ENCODE data around the gene IRF4. TPM values are rescaled to one million over a fixed set of nuclear protein-coding genes. Genes with fewer than 3 reads are reported as not detected.

Gene IRF4
- total RNA-seq, 2 experiments from 2014 or later = 409 to 439 TPM

DNA sequence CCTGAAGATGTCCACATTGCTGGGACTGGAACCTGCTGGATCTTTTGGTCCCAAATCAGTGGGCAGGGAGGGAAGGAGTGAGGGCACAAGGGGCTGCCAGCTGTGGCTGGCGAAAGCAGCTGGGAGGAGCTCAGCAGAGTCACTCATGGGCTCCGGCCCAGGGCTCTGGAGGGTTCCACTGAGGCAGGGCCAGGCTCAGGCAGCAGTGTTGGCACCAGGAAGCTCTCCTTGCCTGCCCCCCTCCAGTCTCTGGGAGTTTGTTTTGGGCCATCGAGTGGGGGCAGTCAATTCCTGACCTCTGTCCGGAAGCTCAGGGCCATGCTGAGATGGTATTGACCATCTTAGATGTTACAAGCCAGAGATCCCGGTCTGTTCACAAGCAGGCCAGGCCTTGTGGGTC lies 39.1 kb upstream of the IRF4 start:
- no peaks in the 10 kb centered on the region for H3K9me3 Mint-ChIP-seq
- POLR2A ChIA-PET = interaction anchor here (0.9 to 1.6 kb wide), 2 partner anchors 38 to 40 kb away, joined by 3 to 6 read pairs; partner anchors contain the start of gene IRF4
- H3K4me1 Mint-ChIP-seq (ENCODE audit: low read depth) = peaks cover 13% of the 10 kb centered on the region
- CTCF ChIA-PET = no interaction called here
- H3K4me3 Mint-ChIP-seq = no peak overlapping the region
- TF ChIP-seq, protein P1, sequence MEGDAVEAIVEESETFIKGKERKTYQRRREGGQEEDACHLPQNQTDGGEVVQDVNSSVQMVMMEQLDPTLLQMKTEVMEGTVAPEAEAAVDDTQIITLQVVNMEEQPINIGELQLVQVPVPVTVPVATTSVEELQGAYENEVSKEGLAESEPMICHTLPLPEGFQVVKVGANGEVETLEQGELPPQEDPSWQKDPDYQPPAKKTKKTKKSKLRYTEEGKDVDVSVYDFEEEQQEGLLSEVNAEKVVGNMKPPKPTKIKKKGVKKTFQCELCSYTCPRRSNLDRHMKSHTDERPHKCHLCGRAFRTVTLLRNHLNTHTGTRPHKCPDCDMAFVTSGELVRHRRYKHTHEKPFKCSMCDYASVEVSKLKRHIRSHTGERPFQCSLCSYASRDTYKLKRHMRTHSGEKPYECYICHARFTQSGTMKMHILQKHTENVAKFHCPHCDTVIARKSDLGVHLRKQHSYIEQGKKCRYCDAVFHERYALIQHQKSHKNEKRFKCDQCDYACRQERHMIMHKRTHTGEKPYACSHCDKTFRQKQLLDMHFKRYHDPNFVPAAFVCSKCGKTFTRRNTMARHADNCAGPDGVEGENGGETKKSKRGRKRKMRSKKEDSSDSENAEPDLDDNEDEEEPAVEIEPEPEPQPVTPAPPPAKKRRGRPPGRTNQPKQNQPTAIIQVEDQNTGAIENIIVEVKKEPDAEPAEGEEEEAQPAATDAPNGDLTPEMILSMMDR (IDR thresholded peaks at IDR 0.05) = no peak
- no peak for DNase-seq
- no peak overlapping the region for H3K27ac Mint-ChIP-seq
- no peaks in the 10 kb centered on the region for H3K27me3 Mint-ChIP-seq
- ATAC-seq = no peak
- intact Hi-C loops (cut with micrococcal nuclease) = no loop called here
- H3K36me3 Mint-ChIP-seq (ENCODE audit: low read depth) = peaks cover 6% of the 10 kb centered on the region

DNA sequence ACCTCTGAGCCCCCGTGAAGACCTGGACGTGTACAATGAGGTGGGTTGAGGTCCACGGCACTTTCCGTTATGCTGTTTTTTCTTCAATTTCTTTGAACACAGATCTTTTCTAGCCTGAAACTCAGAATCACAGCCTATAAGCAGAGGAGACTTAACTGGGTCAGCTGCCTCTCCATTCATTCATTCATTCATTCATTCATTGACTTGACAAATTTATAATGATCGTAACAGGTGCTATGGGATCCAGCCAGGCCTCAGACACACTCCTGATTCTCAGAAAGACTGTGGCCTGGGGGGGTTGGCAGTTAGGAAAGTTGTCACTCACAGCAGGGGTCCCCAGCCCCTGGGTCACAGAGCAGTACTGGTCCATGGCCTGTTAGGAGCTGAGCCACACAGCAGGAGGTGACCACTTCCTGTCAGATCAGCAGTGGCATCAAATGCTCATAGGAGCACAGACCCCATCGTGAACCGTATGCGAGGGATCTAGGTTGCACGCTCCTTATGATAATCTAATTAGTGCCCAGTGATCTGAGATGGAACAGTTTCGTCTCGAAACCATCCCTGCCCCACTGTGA lies 38.6 kb upstream of the IRF4 start:
- ATAC-seq = no peak
- TF ChIP-seq, protein P1 (IDR thresholded peaks at IDR 0.05) = no peak
- POLR2A ChIA-PET = interaction anchor here (0.8 to 0.9 kb wide), 2 partner anchors 37 to 100 kb away, joined by 3 to 4 read pairs; no protein-coding TSS in a partner anchor
- no peak overlapping the region for H3K4me3 Mint-ChIP-seq
- H3K9me3 Mint-ChIP-seq = no peaks in the 10 kb centered on the region
- intact Hi-C loops (cut with micrococcal nuclease) = no loop called here
- H3K36me3 Mint-ChIP-seq (ENCODE audit: low read depth) = peaks cover 3% of the 10 kb centered on the region
- no peak overlapping the region for H3K27ac Mint-ChIP-seq
- no peak for DNase-seq
- H3K4me1 Mint-ChIP-seq (ENCODE audit: low read depth) = peaks cover 13% of the 10 kb centered on the region
- H3K27me3 Mint-ChIP-seq = no peaks in the 10 kb centered on the region
- CTCF ChIA-PET = no interaction called here

DNA sequence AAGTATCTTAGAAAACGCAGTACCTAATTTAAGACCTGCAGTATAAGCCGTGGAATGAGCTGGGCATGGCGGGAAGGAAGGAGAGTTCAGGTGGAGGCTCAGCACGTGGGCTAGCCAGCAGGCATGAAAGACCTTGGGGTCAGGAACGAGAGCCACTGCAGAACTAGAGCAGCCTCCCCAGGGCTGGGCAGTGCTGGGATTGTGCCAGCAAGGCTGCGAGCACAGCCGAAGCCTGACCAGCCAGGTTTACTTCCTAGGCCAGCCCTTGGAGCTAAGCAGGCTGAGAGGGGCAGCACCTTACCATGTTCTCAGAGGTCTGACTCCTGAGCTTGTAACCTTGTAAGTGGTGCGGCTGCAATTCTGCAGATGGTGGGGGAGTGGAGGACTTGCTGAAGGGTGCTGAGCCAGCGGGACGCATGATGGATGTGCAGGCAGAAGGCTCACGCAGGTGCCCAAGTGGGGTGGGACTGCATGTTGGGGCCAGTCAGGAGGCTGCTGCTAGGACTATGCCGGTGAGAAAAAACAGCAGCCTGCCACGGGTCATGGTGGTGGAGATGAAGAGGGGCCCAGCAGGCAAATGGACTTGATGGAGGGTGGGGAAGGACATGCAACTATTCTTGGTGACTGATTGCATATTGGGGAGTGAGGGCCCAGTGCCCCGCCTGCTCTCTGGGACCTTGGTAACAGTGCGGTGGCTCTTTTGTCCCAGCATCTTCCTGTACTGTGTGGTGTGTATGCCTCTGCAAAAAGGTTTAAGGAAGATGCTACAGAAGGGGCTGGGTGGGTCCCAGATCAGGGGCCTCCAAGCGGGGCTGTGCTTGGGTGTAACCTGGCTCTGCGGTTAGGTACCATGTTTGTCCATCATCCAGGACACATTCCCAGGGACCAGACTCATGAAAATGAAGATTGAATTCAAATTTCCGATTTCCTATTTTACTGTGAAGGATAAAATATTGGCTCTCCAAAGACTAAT lies 37.6 kb upstream of the IRF4 start:
- Mint-ChIP-seq H3K27me3 (no peaks in the 10 kb centered on the region), H3K4me1 (ENCODE audit: low read depth) (peaks cover 13% of the 10 kb centered on the region), H3K36me3 (ENCODE audit: low read depth) (peaks cover 3% of the 10 kb centered on the region), H3K9me3 (no peaks in the 10 kb centered on the region), H3K4me3 (no peak overlapping the region), H3K27ac (no peak overlapping the region)
- ChIA-PET CTCF (no interaction called here), POLR2A (interaction anchor here (0.8 kb wide), 1 partner anchor 101 kb away, joined by 4 read pairs; no protein-coding TSS in a partner anchor)
- TF ChIP-seq, protein P1 (IDR thresholded peaks at IDR 0.05) = no peak
- intact Hi-C loops (cut with micrococcal nuclease) = no loop called here
- no peak for ATAC-seq
- no peak for DNase-seq

DNA sequence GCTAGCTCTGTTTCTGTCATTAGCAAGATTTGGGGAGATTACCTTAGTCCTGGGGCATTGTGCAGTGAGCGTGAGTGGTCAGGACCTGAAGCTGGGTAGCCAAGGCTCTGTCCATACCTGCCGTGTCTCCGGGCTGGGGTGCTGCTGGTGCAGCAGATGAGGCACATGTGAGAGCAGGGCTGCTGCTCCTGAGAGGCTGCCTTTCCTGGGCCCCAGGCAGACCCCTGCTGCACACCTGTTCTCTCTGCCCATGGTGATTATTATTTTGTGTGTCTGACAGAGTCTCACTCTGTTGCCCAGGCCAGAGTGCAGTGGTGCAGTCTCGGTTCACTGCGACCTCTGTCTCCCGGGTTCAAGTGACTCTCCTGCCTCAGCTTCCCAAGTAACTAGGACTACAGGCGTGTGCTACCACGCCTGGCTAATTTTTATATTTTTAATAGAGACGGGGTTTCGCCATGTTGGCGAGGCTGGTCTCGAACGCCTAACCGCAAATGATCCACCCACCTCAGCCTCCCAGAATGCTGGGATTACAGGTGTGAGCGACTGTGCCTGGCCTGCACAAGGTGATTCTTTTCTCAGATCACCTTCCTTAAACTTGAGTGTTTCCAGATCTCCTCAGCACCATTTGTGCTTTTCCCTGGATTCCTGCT lies 36.8 kb upstream of the IRF4 start:
- no peak overlapping the region for H3K27ac Mint-ChIP-seq
- ChIA-PET CTCF (no interaction called here), POLR2A (no interaction called here)
- no peak overlapping the region for H3K4me3 Mint-ChIP-seq
- H3K9me3 Mint-ChIP-seq = no peaks in the 10 kb centered on the region
- no peaks in the 10 kb centered on the region for H3K36me3 Mint-ChIP-seq (ENCODE audit: low read depth)
- ATAC-seq (no peak), DNase-seq (no peak)
- TF ChIP-seq, protein P1 (IDR thresholded peaks at IDR 0.05) = no peak
- peaks cover 13% of the 10 kb centered on the region for H3K4me1 Mint-ChIP-seq (ENCODE audit: low read depth)
- intact Hi-C loops (cut with micrococcal nuclease) = no loop called here
- no peaks in the 10 kb centered on the region for H3K27me3 Mint-ChIP-seq
